Nephron progenitor cell (in vitro differentiated cells): ENCODE data around the gene TGFB1I1.

Experiments used
- DNase-seq: peaks from one replicate; pipeline ENCODE4 v3.0.0; 2021
- H3K27ac Mint-ChIP-seq: 2 replicates; pipeline ENCODE4 v1.8.0; 2021; ENCODE audit warnings: mild to moderate bottlenecking, moderate library complexity, mixed read lengths
- H3K27me3 Mint-ChIP-seq: 2 replicates; pipeline ENCODE4 v1.8.0; 2021; ENCODE audit warnings: mild to moderate bottlenecking, low read depth, mixed read lengths; ENCODE audit not compliant: poor library complexity
- H3K36me3 Mint-ChIP-seq: 2 replicates; pipeline ENCODE4 v1.8.0; 2021; ENCODE audit warnings: low read depth, mixed read lengths
- H3K4me1 Mint-ChIP-seq: 2 replicates; pipeline ENCODE4 v1.8.0; 2021; ENCODE audit warnings: mixed read lengths
- H3K4me3 Mint-ChIP-seq: 2 replicates; pipeline ENCODE4 v1.8.0; 2021; ENCODE audit warnings: mild to moderate bottlenecking, moderate library complexity, mixed read lengths
- H3K9me3 Mint-ChIP-seq: 2 replicates; pipeline ENCODE4 v1.8.0; 2021; ENCODE audit warnings: mild to moderate bottlenecking, moderate library complexity, mixed read lengths
- TF ChIP-seq, protein P1 (sequence below): fragments of 200-600 bp; sonication (generic); IDR thresholded peaks from 2 replicates; pipeline ENCODE4 v1.5.0; 2021; ENCODE audit warnings: antibody characterized with exemption

TGFB1I1 gene

DNA sequence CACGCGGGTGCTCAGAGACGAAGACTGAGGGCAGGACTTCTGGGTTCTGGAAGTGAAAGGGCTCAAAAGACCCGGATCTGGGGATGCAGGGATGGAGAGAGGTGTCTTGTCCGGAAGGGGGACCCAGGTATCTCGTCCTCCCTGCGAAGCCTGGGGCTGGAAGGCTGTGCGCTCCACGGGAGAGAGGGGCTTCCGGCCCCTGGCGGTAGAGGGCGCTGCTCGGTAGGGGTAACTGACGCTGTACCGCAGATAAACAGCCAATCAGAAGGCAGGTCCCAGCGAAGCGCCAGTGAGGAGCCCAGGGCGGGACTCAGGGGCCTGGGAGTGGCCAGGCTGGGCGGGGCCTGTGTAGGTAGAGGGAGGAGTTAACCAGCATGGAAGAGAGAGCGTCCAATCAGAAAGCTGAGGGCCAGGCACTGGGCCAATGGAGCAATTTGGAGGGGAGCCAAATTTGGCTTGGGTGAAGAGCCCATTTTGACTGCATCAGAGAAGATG is 804 bp downstream of the TGFB1I1 start:
- peaks cover 24% of the 10 kb centered on the region for H3K4me1 Mint-ChIP-seq
- H3K4me3 Mint-ChIP-seq: peak overlapping the region; percentile 85
- TF ChIP-seq, protein P1, sequence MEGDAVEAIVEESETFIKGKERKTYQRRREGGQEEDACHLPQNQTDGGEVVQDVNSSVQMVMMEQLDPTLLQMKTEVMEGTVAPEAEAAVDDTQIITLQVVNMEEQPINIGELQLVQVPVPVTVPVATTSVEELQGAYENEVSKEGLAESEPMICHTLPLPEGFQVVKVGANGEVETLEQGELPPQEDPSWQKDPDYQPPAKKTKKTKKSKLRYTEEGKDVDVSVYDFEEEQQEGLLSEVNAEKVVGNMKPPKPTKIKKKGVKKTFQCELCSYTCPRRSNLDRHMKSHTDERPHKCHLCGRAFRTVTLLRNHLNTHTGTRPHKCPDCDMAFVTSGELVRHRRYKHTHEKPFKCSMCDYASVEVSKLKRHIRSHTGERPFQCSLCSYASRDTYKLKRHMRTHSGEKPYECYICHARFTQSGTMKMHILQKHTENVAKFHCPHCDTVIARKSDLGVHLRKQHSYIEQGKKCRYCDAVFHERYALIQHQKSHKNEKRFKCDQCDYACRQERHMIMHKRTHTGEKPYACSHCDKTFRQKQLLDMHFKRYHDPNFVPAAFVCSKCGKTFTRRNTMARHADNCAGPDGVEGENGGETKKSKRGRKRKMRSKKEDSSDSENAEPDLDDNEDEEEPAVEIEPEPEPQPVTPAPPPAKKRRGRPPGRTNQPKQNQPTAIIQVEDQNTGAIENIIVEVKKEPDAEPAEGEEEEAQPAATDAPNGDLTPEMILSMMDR: peak; percentile 50
- no peak overlapping the region for H3K27ac Mint-ChIP-seq
- H3K27me3 Mint-ChIP-seq: peaks cover 60% of the 10 kb centered on the region
- peaks cover 6% of the 10 kb centered on the region for H3K36me3 Mint-ChIP-seq
- peak; percentile 59 for DNase-seq
- no peaks in the 10 kb centered on the region for H3K9me3 Mint-ChIP-seq

DNA sequence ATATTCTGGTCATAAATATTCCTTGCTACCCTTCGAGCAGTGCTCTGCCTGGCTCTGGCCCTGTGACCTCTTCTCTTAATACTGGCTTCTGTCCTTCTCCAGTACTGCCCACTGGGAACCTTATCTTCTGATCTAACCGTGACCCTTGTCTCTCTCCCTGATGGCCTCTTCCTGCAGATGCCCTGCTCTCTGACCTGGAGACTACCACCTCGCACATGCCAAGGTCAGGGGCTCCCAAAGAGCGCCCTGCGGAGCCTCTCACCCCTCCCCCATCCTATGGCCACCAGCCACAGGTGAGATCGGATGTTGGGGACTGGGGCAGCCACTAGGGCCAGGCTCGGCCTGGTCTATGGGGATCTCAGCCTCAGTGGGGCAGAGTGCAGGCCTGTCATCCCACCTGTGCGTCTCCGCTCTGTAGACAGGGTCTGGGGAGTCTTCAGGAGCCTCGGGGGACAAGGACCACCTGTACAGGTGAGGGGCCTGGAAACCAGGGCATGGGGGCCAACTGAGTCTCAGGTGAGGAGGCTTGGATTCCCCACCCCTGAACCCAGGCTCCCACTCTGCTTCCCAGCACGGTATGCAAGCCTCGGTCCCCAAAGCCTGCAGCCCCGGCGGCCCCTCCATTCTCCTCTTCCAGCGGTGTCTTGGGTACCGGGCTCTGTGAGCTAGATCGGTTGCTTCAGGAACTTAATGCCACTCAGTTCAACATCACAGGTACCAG is 1.5 kb downstream of the TGFB1I1 start:
- TF ChIP-seq, protein P1: no peak
- H3K36me3 Mint-ChIP-seq: peaks cover 6% of the 10 kb centered on the region
- H3K4me1 Mint-ChIP-seq: peaks cover 30% of the 10 kb centered on the region
- no peak overlapping the region for H3K27ac Mint-ChIP-seq
- H3K4me3 Mint-ChIP-seq: peak overlapping the region; percentile 85
- peaks cover 66% of the 10 kb centered on the region for H3K27me3 Mint-ChIP-seq
- no peaks in the 10 kb centered on the region for H3K9me3 Mint-ChIP-seq
- DNase-seq: no peak

DNA sequence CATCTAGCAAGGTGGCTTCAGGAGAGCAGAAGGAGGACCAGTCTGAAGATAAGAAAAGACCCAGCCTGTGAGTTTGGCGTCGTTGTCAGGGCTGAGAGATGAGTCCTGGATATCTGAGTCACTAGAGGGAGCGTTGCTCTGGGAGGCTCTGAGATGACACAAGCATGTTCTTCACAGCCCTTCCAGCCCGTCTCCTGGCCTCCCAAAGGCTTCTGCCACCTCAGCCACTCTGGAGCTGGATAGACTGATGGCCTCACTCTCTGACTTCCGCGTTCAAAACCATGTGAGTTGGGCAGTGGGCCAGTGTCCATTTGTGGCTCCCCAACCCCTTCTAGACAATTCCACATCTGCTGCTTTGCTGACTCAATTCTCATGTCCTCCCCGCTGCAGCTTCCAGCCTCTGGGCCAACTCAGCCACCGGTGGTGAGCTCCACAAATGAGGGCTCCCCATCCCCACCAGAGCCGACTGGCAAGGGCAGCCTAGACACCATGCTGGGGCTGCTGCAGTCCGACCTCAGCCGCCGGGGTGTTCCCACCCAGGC is 2.3 kb downstream of the TGFB1I1 start:
- H3K4me1 Mint-ChIP-seq: peaks cover 30% of the 10 kb centered on the region
- H3K27ac Mint-ChIP-seq: no peak overlapping the region
- peaks cover 70% of the 10 kb centered on the region for H3K27me3 Mint-ChIP-seq
- TF ChIP-seq, protein P1: no peak
- H3K4me3 Mint-ChIP-seq: no peak overlapping the region
- H3K9me3 Mint-ChIP-seq: no peaks in the 10 kb centered on the region
- peaks cover 6% of the 10 kb centered on the region for H3K36me3 Mint-ChIP-seq
- DNase-seq: no peak

DNA sequence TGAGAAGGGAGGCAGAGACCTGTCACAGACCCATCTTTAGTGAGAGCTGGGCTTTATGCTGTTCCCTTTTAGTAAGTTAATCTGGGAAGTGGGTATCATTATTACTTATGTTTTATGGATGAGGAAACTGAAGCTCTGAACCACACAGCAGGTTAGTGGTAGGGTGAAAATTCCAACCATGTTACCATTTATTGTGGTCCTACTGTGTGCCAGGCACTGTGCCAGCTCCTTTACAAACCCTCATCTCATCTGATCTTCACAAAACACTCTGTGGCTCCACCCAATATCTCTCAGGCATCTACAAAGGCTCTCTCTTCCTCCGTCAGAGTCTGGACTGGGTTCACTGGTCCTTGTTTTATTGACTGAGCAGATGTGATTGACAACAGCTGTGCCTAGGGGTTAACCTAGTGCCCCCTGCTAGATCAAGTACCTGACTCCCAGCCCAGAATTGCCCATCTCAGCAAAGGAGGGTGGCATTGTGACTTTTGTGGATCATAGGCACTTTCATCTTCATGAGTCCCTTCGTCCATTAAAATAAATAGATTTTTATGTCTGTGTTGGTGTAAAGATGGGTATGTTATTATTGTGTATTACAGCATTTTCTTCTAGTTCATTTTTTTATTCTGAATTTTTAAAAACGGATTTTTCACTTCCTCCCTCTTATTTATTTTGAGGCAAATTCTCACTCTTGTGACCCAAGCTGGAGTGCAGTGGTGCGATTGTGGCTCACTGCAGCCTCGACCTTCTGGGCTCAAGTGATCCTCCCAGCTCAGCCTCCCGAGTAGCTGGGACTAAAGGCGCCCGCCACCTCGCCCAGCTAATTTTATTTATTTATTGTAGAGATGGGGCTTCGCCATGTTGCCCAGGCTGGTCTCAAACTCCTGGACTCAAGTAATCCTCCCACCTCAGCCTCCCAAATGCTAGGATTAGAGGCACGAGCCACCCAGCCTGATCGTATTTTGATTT is 3.1 kb downstream of the TGFB1I1 start:
- Mint-ChIP-seq H3K27ac (no peak overlapping the region), H3K4me1 (peaks cover 30% of the 10 kb centered on the region), H3K4me3 (no peak overlapping the region), H3K36me3 (peaks cover 6% of the 10 kb centered on the region), H3K9me3 (no peaks in the 10 kb centered on the region), H3K27me3 (peaks cover 76% of the 10 kb centered on the region)
- no peak for DNase-seq
- TF ChIP-seq, protein P1: no peak

DNA sequence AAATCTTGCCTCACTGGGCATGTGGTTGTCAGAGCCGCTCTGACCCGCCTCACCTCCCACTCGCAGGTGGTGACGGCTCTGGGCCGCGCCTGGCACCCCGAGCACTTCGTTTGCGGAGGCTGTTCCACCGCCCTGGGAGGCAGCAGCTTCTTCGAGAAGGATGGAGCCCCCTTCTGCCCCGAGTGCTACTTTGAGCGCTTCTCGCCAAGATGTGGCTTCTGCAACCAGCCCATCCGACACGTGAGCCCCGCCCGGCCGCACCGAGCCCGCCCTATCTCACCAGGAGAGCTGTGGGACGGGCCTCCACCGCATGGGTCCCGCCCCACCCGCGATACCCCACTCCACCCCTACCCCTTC is 4.0 kb downstream of the TGFB1I1 start:
- DNase-seq: peak; percentile 18
- H3K4me3 Mint-ChIP-seq: peak overlapping the region; percentile 75
- peaks cover 6% of the 10 kb centered on the region for H3K36me3 Mint-ChIP-seq
- peaks cover 29% of the 10 kb centered on the region for H3K4me1 Mint-ChIP-seq
- H3K9me3 Mint-ChIP-seq: no peaks in the 10 kb centered on the region
- H3K27ac Mint-ChIP-seq: no peak overlapping the region
- peaks cover 83% of the 10 kb centered on the region for H3K27me3 Mint-ChIP-seq
- TF ChIP-seq, protein P1: no peak
